CD14-positive monocyte (primary cell): Measurements from ENCODE around the gene MEIS2. TPM values are rescaled to one million over a fixed set of nuclear protein-coding genes. Genes with fewer than 3 reads are reported as not detected.

ENCODE experiments used
- DNase-seq, 3 donors: peaks; one replicate each; pipeline ENCODE4 v3.0.0-alpha.2; 2011 to 2022
- H2AFZ ChIP-seq: 2 replicates; pipeline ENCODE4 v1.6.0; 2012; ENCODE audit warnings: mild to moderate bottlenecking, low read depth, low read length, inconsistent platforms; ENCODE audit not compliant: insufficient read depth, poor library complexity, severe bottlenecking
- H3K27ac ChIP-seq, 2 donors: 1 replicate in 1 of 2; 2 replicates in 1 of 2; pipeline ENCODE4 v1.5.1; 2012 to 2013; ENCODE audit warnings: low read length in 2 of 2, control low read depth in 1 of 2, inconsistent platforms in 1 of 2, low read depth in 1 of 2, mild to moderate bottlenecking in 1 of 2
- H3K27me3 ChIP-seq, 2 donors: one replicate each; pipeline versions ENCODE4 v1.6.0 to v1.6.1; 2011 to 2013; ENCODE audit warnings: low read length in 2 of 2; ENCODE audit not compliant: control insufficient read depth in 2 of 2, insufficient read depth in 2 of 2
- H3K36me3 ChIP-seq, 2 donors: replicated peaks in 1 of 2; 1 replicate in 1 of 2; 2 replicates in 1 of 2; pipeline versions ENCODE4 v1.5.1 to v1.6.1; 2012 to 2013; ENCODE audit warnings: low read length in 2 of 2, control low read depth in 1 of 2, inconsistent platforms in 1 of 2, mild to moderate bottlenecking in 1 of 2; ENCODE audit not compliant: insufficient read depth in 2 of 2, control insufficient read depth in 1 of 2
- H3K4me1 ChIP-seq, 2 donors: 1 replicate in 1 of 2; 2 replicates in 1 of 2; pipeline versions ENCODE4 v1.5.1 to v1.6.1; 2012 to 2013; ENCODE audit warnings: low read length in 2 of 2, control low read depth in 1 of 2, inconsistent platforms in 1 of 2, mild to moderate bottlenecking in 1 of 2, moderate library complexity in 1 of 2; ENCODE audit not compliant: insufficient read depth in 2 of 2, control insufficient read depth in 1 of 2
- H3K4me2 ChIP-seq: replicated peaks from 2 replicates; pipeline ENCODE3; 2012; ENCODE audit warnings: low read length, moderate library complexity, mild to moderate bottlenecking; ENCODE audit not compliant: poor library complexity, severe bottlenecking; ENCODE audit errors: extremely low read depth
- H3K4me3 ChIP-seq, 3 experiments: fragments of 200-600 bp in 1 of 3; sonication (generic) in 1 of 3; replicated peaks in 1 of 3; 1 replicate in 2 of 3; 2 replicates in 1 of 3; pipeline ENCODE4 v1.5.1; 2011 to 2013; ENCODE audit warnings: low read length in 3 of 3, mild to moderate bottlenecking in 3 of 3, control low read depth in 2 of 3, low read depth in 2 of 3, inconsistent platforms in 1 of 3, moderate library complexity in 1 of 3
- H3K79me2 ChIP-seq: 2 replicates; pipeline ENCODE4 v1.6.0; 2012; ENCODE audit warnings: mild to moderate bottlenecking, control low read depth, inconsistent platforms, low read length, moderate library complexity; ENCODE audit not compliant: insufficient read depth
- H3K9ac ChIP-seq: 2 replicates; pipeline ENCODE4 v1.6.0; 2017; ENCODE audit warnings: low read length, mild to moderate bottlenecking; ENCODE audit not compliant: insufficient read depth, poor library complexity, severe bottlenecking
- H3K9me3 ChIP-seq, 2 donors: replicated peaks in 1 of 2; 1 replicate in 1 of 2; 2 replicates in 1 of 2; pipeline versions ENCODE4 v1.5.1 to v1.6.1; 2012 to 2013; ENCODE audit warnings: low read length in 2 of 2, control low read depth in 1 of 2; ENCODE audit not compliant: control insufficient read depth in 1 of 2, insufficient read depth in 1 of 2
- H4K20me1 ChIP-seq: 2 replicates; pipeline ENCODE4 v1.6.0; 2012; ENCODE audit warnings: mild to moderate bottlenecking, low read length, control low read depth, moderate library complexity; ENCODE audit not compliant: insufficient read depth
- H3K27ac Mint-ChIP-seq, 7 donors: one replicate each; pipeline ENCODE4 v1.8.0; 2020; ENCODE audit warnings: mild to moderate bottlenecking in 7 of 7, mixed read lengths in 7 of 7, moderate library complexity in 6 of 7, inconsistent platforms in 2 of 7
- H3K27me3 Mint-ChIP-seq, 3 donors: one replicate each; pipeline ENCODE4 v1.8.0; 2021 to 2022; ENCODE audit warnings: low read depth in 3 of 3, mild to moderate bottlenecking in 3 of 3, mixed read lengths in 3 of 3, moderate library complexity in 3 of 3, inconsistent platforms in 1 of 3
- H3K36me3 Mint-ChIP-seq, 2 donors: one replicate each; pipeline ENCODE4 v1.8.0; 2020; ENCODE audit warnings: mixed read lengths in 2 of 2, inconsistent platforms in 1 of 2, mild to moderate bottlenecking in 1 of 2
- H3K4me1 Mint-ChIP-seq: one replicate; pipeline ENCODE4 v1.8.0; 2020; ENCODE audit warnings: mild to moderate bottlenecking, mixed read lengths
- H3K4me3 Mint-ChIP-seq, 2 donors: one replicate each; pipeline ENCODE4 v1.8.0; 2020; ENCODE audit warnings: mild to moderate bottlenecking in 2 of 2, mixed read lengths in 2 of 2, moderate library complexity in 1 of 2
- H3K9me3 Mint-ChIP-seq, 7 donors: one replicate each; pipeline ENCODE4 v1.8.0; 2020 to 2022; ENCODE audit warnings: mixed read lengths in 7 of 7, mild to moderate bottlenecking in 6 of 7, moderate library complexity in 6 of 7, inconsistent platforms in 2 of 7
- WGBS: methylation state at CpG from one replicate; pipeline ENCODE4 v1.1.5; 2013; ENCODE audit warnings: missing lambda C conversion rate; ENCODE audit not compliant: insufficient coverage; 5-methylcytosine and 5-hydroxymethylcytosine counted together
- intact Hi-C, 2 donors: fragments of 100-400 bp; cut with micrococcal nuclease; formaldehyde crosslinking; loops; one replicate each; pipeline versions ENCODE4 v1.15.0 to v1.15.1; 2023
- polyA plus RNA-seq, 3 donors: library from polyadenylated mRNA; depleted of rRNA in 1 of 3; unstranded in 2 of 3; stranded (reverse) in 1 of 3; fragments of 300-500 nt in 2 of 3; fragments of >200 nt in 1 of 3; fragmentation: Illumina TruSeq in 2 of 3; gene quantifications; 1 replicate in 2 of 3; 2 replicates in 1 of 3; pipeline ENCODE4 v1.2.3, GENCODE V29; 2012 to 2021
- TF ChIP-seq, protein P1 (sequence below): fragments of 200-600 bp; IDR thresholded peaks from one replicate; pipeline ENCODE4 v1.8.0; 2022; ENCODE audit warnings: antibody characterized with exemption, mild to moderate bottlenecking

The MEIS2 gene
- polyA plus RNA-seq, 3 donors = not detected

DNA sequence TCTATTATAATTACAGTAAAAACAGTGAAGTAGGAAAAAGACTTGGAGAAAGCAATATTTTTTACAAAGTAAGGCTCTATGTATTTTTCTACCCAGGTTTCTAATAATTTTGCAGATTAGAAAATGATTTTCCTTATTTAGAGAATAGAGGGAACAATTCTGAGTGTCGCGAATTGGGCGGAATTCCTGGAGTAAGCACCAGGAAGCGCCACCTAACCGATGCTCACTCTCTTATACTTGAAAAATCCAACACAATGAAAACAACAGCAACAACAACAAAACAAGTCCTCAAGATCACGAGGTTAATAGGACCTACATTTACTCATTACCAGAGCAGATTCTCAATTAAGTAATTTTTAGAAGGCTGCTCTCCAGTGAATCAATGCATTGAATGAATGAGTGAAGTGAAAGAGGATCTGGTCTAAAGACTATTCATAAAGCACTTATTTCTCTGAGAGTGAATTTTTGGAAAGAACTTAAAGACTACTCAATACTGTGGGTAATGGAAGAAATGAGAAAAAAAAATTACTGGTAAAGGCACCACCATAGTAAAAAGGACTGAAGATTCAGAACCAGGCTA is 158.0 kb downstream of the MEIS2 start:
- H3K9ac ChIP-seq = no peak overlapping the region
- no peaks in the 10 kb centered on the region for H4K20me1 ChIP-seq
- no peaks in the 10 kb centered on the region for H3K36me3 Mint-ChIP-seq
- WGBS = 100% methylated on average over 1 of the region's 6 CpGs
- no peak overlapping the region for H3K4me3 ChIP-seq
- H3K36me3 ChIP-seq = no peaks in the 10 kb centered on the region
- no peaks in the 10 kb centered on the region for H3K9me3 ChIP-seq
- H3K4me1 Mint-ChIP-seq = no peaks in the 10 kb centered on the region
- intact Hi-C loops = no loop called here
- no peak for DNase-seq
- no peak overlapping the region for H3K27ac Mint-ChIP-seq
- H3K4me1 ChIP-seq = no peaks in the 10 kb centered on the region
- no peaks in the 10 kb centered on the region for H3K27me3 ChIP-seq
- H3K4me3 Mint-ChIP-seq = no peak overlapping the region
- H3K9me3 Mint-ChIP-seq = peaks cover 2 to 8% (median 3%) of the 10 kb centered on the region in 7 donors
- TF ChIP-seq, protein P1, sequence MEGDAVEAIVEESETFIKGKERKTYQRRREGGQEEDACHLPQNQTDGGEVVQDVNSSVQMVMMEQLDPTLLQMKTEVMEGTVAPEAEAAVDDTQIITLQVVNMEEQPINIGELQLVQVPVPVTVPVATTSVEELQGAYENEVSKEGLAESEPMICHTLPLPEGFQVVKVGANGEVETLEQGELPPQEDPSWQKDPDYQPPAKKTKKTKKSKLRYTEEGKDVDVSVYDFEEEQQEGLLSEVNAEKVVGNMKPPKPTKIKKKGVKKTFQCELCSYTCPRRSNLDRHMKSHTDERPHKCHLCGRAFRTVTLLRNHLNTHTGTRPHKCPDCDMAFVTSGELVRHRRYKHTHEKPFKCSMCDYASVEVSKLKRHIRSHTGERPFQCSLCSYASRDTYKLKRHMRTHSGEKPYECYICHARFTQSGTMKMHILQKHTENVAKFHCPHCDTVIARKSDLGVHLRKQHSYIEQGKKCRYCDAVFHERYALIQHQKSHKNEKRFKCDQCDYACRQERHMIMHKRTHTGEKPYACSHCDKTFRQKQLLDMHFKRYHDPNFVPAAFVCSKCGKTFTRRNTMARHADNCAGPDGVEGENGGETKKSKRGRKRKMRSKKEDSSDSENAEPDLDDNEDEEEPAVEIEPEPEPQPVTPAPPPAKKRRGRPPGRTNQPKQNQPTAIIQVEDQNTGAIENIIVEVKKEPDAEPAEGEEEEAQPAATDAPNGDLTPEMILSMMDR = no peak
- H3K4me2 ChIP-seq = no peak overlapping the region
- H3K79me2 ChIP-seq = no peaks in the 10 kb centered on the region
- no peak overlapping the region for H2AFZ ChIP-seq
- peaks cover 1 to 2% (median 1%) of the 10 kb centered on the region in 3 donors for H3K27me3 Mint-ChIP-seq
- H3K27ac ChIP-seq = no peak overlapping the region

DNA sequence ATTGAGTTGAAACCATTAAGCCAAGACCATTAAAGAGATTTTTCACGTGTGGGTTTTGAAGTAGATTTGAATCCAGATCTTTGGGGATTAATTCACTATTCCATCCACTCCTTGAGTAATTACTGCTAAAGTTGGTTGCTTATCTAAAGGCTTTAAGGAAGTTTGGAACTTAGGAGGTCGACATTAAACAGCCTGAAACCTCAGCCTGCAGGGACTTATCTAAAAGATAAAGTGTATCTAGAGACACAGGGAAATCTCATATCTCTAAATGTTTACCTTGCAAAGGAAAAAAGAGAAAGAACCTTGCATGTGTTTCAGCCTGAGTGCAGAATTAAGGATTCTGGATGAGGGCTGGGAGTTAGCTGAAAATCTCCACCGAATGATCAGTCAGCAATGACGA is 158.6 kb downstream of the MEIS2 start:
- intact Hi-C loops = no loop called here
- H3K4me3 Mint-ChIP-seq = no peak overlapping the region
- H3K27me3 ChIP-seq = no peaks in the 10 kb centered on the region

More for the DNA sequence above, 158.6 kb downstream of the MEIS2 start:
- Histone ChIP-seq H3K9me3 (no peaks in the 10 kb centered on the region), H2AFZ (no peak overlapping the region), H3K36me3 (no peaks in the 10 kb centered on the region), H4K20me1 (no peaks in the 10 kb centered on the region), H3K4me3 (no peak overlapping the region), H3K4me2 (no peak overlapping the region), H3K9ac (no peak overlapping the region), H3K79me2 (no peaks in the 10 kb centered on the region), H3K27ac (no peak overlapping the region), H3K4me1 (no peaks in the 10 kb centered on the region)
- Mint-ChIP-seq H3K27me3 (peaks cover under 1 to 2% (median 1%) of the 10 kb centered on the region in 3 donors), H3K36me3 (no peaks in the 10 kb centered on the region), H3K27ac (no peak overlapping the region), H3K4me1 (no peaks in the 10 kb centered on the region), H3K9me3 (peaks cover 2 to 8% (median 3%) of the 10 kb centered on the region in 7 donors)
- WGBS = no CpG with 5 or more reads among the region's 4 CpGs
- TF ChIP-seq, protein P1 = no peak
- DNase-seq = no peak
